ENCODE data around the gene ACTR1B.
"Not testable (repeated sequence)": the region's sequence is repeated elsewhere in the genome, so short reads cannot be mapped to it uniquely, and the experiment has no call there.

ACTR1B gene

GRCh38 chr2:97663962-97664635 is at the start of gene ACTR1B:
TSS of gene ACTR1B (minus strand) at chr2:97664044. CDS start at chr2:97663890, 154 bp downstream.
- Histone ChIP-seq H3K36me3 (ENCODE audit: insufficient read depth, low read depth, low read length) (peaks cover 9% of the 10 kb centered on the region), H3K9ac (ENCODE audit: low read depth, low read length) (peak within 1 kb of the TSS; percentile 97), H3K4me1 (ENCODE audit: insufficient read depth, low read length) (peaks cover 9% of the 10 kb centered on the region; the same call in 1 of the 2 replicates), H3K27me3 (ENCODE audit: insufficient read depth, low read length) (no peaks in the 10 kb centered on the region), H3K27ac (ENCODE audit: low read length) (peak within 1 kb of the TSS; percentile 64), H3K9me3 (ENCODE audit: insufficient read depth, low read depth, low read length) (no peaks in the 10 kb centered on the region), H3K4me3 (ENCODE audit: low read length) (peak within 1 kb of the TSS; percentile 100)

GRCh38 chr2:97712693-97713295 is 49.0 kb upstream of the ACTR1B start:
- H3K27ac ChIP-seq (ENCODE audit: low read length) = no peak overlapping the region
- no peaks in the 10 kb centered on the region for H3K9me3 ChIP-seq (ENCODE audit: insufficient read depth, low read depth, low read length)
- no peaks in the 10 kb centered on the region for H3K27me3 ChIP-seq (ENCODE audit: insufficient read depth, low read length)
- H3K4me3 ChIP-seq (ENCODE audit: low read length) = no peak overlapping the region
- no peaks in the 10 kb centered on the region for H3K4me1 ChIP-seq (ENCODE audit: insufficient read depth, low read length)
- H3K36me3 ChIP-seq (ENCODE audit: insufficient read depth, low read depth, low read length) = no peaks in the 10 kb centered on the region
- H3K9ac ChIP-seq (ENCODE audit: low read depth, low read length) = no peak overlapping the region

- H3K36me3 ChIP-seq (ENCODE audit: insufficient read depth, low read depth, low read length); H3K27ac ChIP-seq (ENCODE audit: low read length); H3K9me3 ChIP-seq (ENCODE audit: insufficient read depth, low read depth, low read length); H3K4me3 ChIP-seq (ENCODE audit: low read length); H3K4me1 ChIP-seq (ENCODE audit: insufficient read depth, low read length); H3K27me3 ChIP-seq (ENCODE audit: insufficient read depth, low read length); H3K9ac ChIP-seq (ENCODE audit: low read depth, low read length): not testable (repeated sequence)
Observed at GRCh38 chr2:97712175-97712574, 48.3 kb upstream of the ACTR1B start.

- no peak overlapping the region for H3K9ac ChIP-seq (ENCODE audit: low read depth, low read length)
- H3K27ac ChIP-seq (ENCODE audit: low read length) = no peak overlapping the region
- H3K27me3 ChIP-seq (ENCODE audit: insufficient read depth, low read length) = no peaks in the 10 kb centered on the region
- no peak overlapping the region for H3K4me3 ChIP-seq (ENCODE audit: low read length)
- no peaks in the 10 kb centered on the region for H3K36me3 ChIP-seq (ENCODE audit: insufficient read depth, low read depth, low read length)
- no peaks in the 10 kb centered on the region for H3K4me1 ChIP-seq (ENCODE audit: insufficient read depth, low read length)
- no peaks in the 10 kb centered on the region for H3K9me3 ChIP-seq (ENCODE audit: insufficient read depth, low read depth, low read length)
Observed at GRCh38 chr2:97711394-97711711, 47.5 kb upstream of the ACTR1B start.

- no peak overlapping the region for H3K9ac ChIP-seq (ENCODE audit: low read depth, low read length)
- H3K4me3 ChIP-seq (ENCODE audit: low read length) = no peak overlapping the region
- H3K36me3 ChIP-seq (ENCODE audit: insufficient read depth, low read depth, low read length) = no peaks in the 10 kb centered on the region
- no peaks in the 10 kb centered on the region for H3K4me1 ChIP-seq (ENCODE audit: insufficient read depth, low read length)
- no peaks in the 10 kb centered on the region for H3K27me3 ChIP-seq (ENCODE audit: insufficient read depth, low read length)
- H3K27ac ChIP-seq (ENCODE audit: low read length) = no peak overlapping the region
- no peaks in the 10 kb centered on the region for H3K9me3 ChIP-seq (ENCODE audit: insufficient read depth, low read depth, low read length)
Observed at GRCh38 chr2:97708608-97709007, 44.8 kb upstream of the ACTR1B start.

- Histone ChIP-seq H3K9ac (ENCODE audit: low read depth, low read length) (no peak overlapping the region), H3K36me3 (ENCODE audit: insufficient read depth, low read depth, low read length) (no peaks in the 10 kb centered on the region), H3K9me3 (ENCODE audit: insufficient read depth, low read depth, low read length) (no peaks in the 10 kb centered on the region), H3K27ac (ENCODE audit: low read length) (no peak overlapping the region), H3K27me3 (ENCODE audit: insufficient read depth, low read length) (no peaks in the 10 kb centered on the region), H3K4me3 (ENCODE audit: low read length) (no peak overlapping the region), H3K4me1 (ENCODE audit: insufficient read depth, low read length) (no peaks in the 10 kb centered on the region)
Observed at GRCh38 chr2:97708048-97708380, 44.2 kb upstream of the ACTR1B start.

GRCh38 chr2:97707362-97708047 is 43.7 kb upstream of the ACTR1B start:
- H3K9ac ChIP-seq (ENCODE audit: low read depth, low read length) = no peak overlapping the region
- H3K4me3 ChIP-seq (ENCODE audit: low read length) = no peak overlapping the region
- H3K36me3 ChIP-seq (ENCODE audit: insufficient read depth, low read depth, low read length) = no peaks in the 10 kb centered on the region
- H3K27me3 ChIP-seq (ENCODE audit: insufficient read depth, low read length) = no peaks in the 10 kb centered on the region
- H3K27ac ChIP-seq (ENCODE audit: low read length) = no peak overlapping the region
- no peaks in the 10 kb centered on the region for H3K9me3 ChIP-seq (ENCODE audit: insufficient read depth, low read depth, low read length)
- H3K4me1 ChIP-seq (ENCODE audit: insufficient read depth, low read length) = no peaks in the 10 kb centered on the region

GRCh38 chr2:97706708-97707345 is 43.0 kb upstream of the ACTR1B start:
- Histone ChIP-seq H3K27ac (ENCODE audit: low read length) (no peak overlapping the region), H3K4me1 (ENCODE audit: insufficient read depth, low read length) (no peaks in the 10 kb centered on the region), H3K36me3 (ENCODE audit: insufficient read depth, low read depth, low read length) (no peaks in the 10 kb centered on the region), H3K27me3 (ENCODE audit: insufficient read depth, low read length) (no peaks in the 10 kb centered on the region), H3K4me3 (ENCODE audit: low read length) (no peak overlapping the region), H3K9ac (ENCODE audit: low read depth, low read length) (no peak overlapping the region), H3K9me3 (ENCODE audit: insufficient read depth, low read depth, low read length) (no peaks in the 10 kb centered on the region)

GRCh38 chr2:97706112-97706511 is 42.3 kb upstream of the ACTR1B start:
- Histone ChIP-seq H3K36me3 (ENCODE audit: insufficient read depth, low read depth, low read length) (no peaks in the 10 kb centered on the region), H3K4me3 (ENCODE audit: low read length) (no peak overlapping the region), H3K9me3 (ENCODE audit: insufficient read depth, low read depth, low read length) (no peaks in the 10 kb centered on the region), H3K9ac (ENCODE audit: low read depth, low read length) (no peak overlapping the region), H3K27ac (ENCODE audit: low read length) (no peak overlapping the region), H3K27me3 (ENCODE audit: insufficient read depth, low read length) (no peaks in the 10 kb centered on the region), H3K4me1 (ENCODE audit: insufficient read depth, low read length) (no peaks in the 10 kb centered on the region)

- H3K27ac ChIP-seq (ENCODE audit: low read length) = no peak overlapping the region
- no peaks in the 10 kb centered on the region for H3K9me3 ChIP-seq (ENCODE audit: insufficient read depth, low read depth, low read length)
- H3K4me3 ChIP-seq (ENCODE audit: low read length) = no peak overlapping the region
- no peaks in the 10 kb centered on the region for H3K27me3 ChIP-seq (ENCODE audit: insufficient read depth, low read length)
- H3K36me3 ChIP-seq (ENCODE audit: insufficient read depth, low read depth, low read length) = no peaks in the 10 kb centered on the region
- no peaks in the 10 kb centered on the region for H3K4me1 ChIP-seq (ENCODE audit: insufficient read depth, low read length)
- H3K9ac ChIP-seq (ENCODE audit: low read depth, low read length) = no peak overlapping the region
Observed at GRCh38 chr2:97704989-97705388, 41.1 kb upstream of the ACTR1B start.

- H3K4me3 ChIP-seq (ENCODE audit: low read length) = no peak overlapping the region
- H3K27ac ChIP-seq (ENCODE audit: low read length) = no peak overlapping the region
- H3K4me1 ChIP-seq (ENCODE audit: insufficient read depth, low read length) = no peaks in the 10 kb centered on the region
- H3K36me3 ChIP-seq (ENCODE audit: insufficient read depth, low read depth, low read length) = no peaks in the 10 kb centered on the region
- H3K27me3 ChIP-seq (ENCODE audit: insufficient read depth, low read length) = no peaks in the 10 kb centered on the region
- no peak overlapping the region for H3K9ac ChIP-seq (ENCODE audit: low read depth, low read length)
- H3K9me3 ChIP-seq (ENCODE audit: insufficient read depth, low read depth, low read length) = no peaks in the 10 kb centered on the region
Observed at GRCh38 chr2:97703741-97704140, 39.9 kb upstream of the ACTR1B start.
